ENCODE data around the gene IL4. TPM values are rescaled to one million over a fixed set of nuclear protein-coding genes. Genes with fewer than 3 reads are reported as not detected.

The IL4 gene
- total RNA-seq (2022; extraction: Qiagen RNA extraction; ENCODE audit: low read depth): not detected in 5 replicates

GRCh38 chr5:132673939-132674630 is at the start of gene IL4:
Gene IL4 (plus strand): TSS chr5:132673989. CDS start chr5:132674051, 62 bp downstream.

GRCh38 chr5:132657676-132658380 is 16.0 kb upstream of the IL4 start, which contains the start of gene IL13:
Gene IL13 (plus strand): TSS chr5:132658173. CDS start chr5:132658187, 14 bp downstream.

Other genes starting within 250 kb of the IL4 start
- 31.5 to 39.9 TPM (median 34.6 TPM) in 5 replicates for gene IRF1, start 183.2 kb upstream of the IL4 start, total RNA-seq (2022; extraction: Qiagen RNA extraction; ENCODE audit: low read depth)
- not detected in 5 replicates for gene IL5, start 130.5 kb upstream of the IL4 start, total RNA-seq (2022; extraction: Qiagen RNA extraction; ENCODE audit: low read depth)
- 27.8 to 38.1 TPM (median 32.6 TPM) in 5 replicates for gene RAD50, start 117.0 kb upstream of the IL4 start, total RNA-seq (2022; extraction: Qiagen RNA extraction; ENCODE audit: low read depth)
- 0.06 to 0.11 TPM in 2 of 5 replicates, not detected in the others for gene IL13, start 15.8 kb upstream of the IL4 start, total RNA-seq (2022; extraction: Qiagen RNA extraction; ENCODE audit: low read depth)
- gene KIF3A, start 63.6 kb downstream of the IL4 start, total RNA-seq (2022; extraction: Qiagen RNA extraction; ENCODE audit: low read depth): 8.2 to 12.7 TPM (median 10.9 TPM) in 5 replicates
- gene CCNI2, start 73.4 kb downstream of the IL4 start, total RNA-seq (2022; extraction: Qiagen RNA extraction; ENCODE audit: low read depth): 0.06 to 0.56 TPM (median 0.15 TPM) in 4 of 5 replicates, not detected in the other
- gene SEPTIN8, start 103.2 kb downstream of the IL4 start, total RNA-seq (2022; extraction: Qiagen RNA extraction; ENCODE audit: low read depth): 16.5 to 23.2 TPM (median 19.2 TPM) in 5 replicates
- gene SOWAHA, start 139.3 kb downstream of the IL4 start, total RNA-seq (2022; extraction: Qiagen RNA extraction; ENCODE audit: low read depth): 0.06 to 0.21 TPM (median 0.14 TPM) in 5 replicates
- gene SHROOM1, start 156.7 kb downstream of the IL4 start, total RNA-seq (2022; extraction: Qiagen RNA extraction; ENCODE audit: low read depth): 8.8 to 10.6 TPM (median 9.9 TPM) in 5 replicates
- 0.20 to 0.32 TPM (median 0.27 TPM) in 5 replicates for gene GDF9, start 192.5 kb downstream of the IL4 start, total RNA-seq (2022; extraction: Qiagen RNA extraction; ENCODE audit: low read depth)
- gene UQCRQ, start 192.7 kb downstream of the IL4 start, total RNA-seq (2022; extraction: Qiagen RNA extraction; ENCODE audit: low read depth): 414 to 542 TPM (median 494 TPM) in 5 replicates
- 0.55 to 1.5 TPM (median 1.1 TPM) in 5 replicates for gene LEAP2, start 199.7 kb downstream of the IL4 start, total RNA-seq (2022; extraction: Qiagen RNA extraction; ENCODE audit: low read depth)

Data from A549 treated with DMSO at 1 μM for 4 hours (cell line).